Hindlimb muscle (tissue), 1 donor: Measurements from ENCODE around the gene SLITRK1. TPM values are rescaled to one million over a fixed set of nuclear protein-coding genes. Genes with fewer than 3 reads are reported as not detected.
A peak's percentile ranks its signal among the peaks of the same experiment; 100 is the strongest.

Experiments used
- DNase-seq: peaks from one replicate; pipeline ENCODE4 v3.0.0-alpha.2; 2013
- polyA plus RNA-seq: library from polyadenylated mRNA; unstranded; fragments of 120-200 nt; gene quantifications from one replicate; pipeline ENCODE4 v1.2.1, GENCODE V29; 2013; ENCODE audit not compliant: insufficient read length

Gene SLITRK1
- polyA plus RNA-seq, 1 donor = 0.10 TPM

GRCh38 chr13:83867708-83868107, 14.6 kb downstream of the SLITRK1 start:
- DNase-seq = no peak

GRCh38 chr13:83865161-83866137, 16.8 kb downstream of the SLITRK1 start:
- DNase-seq = no peak

GRCh38 chr13:83853771-83854170, 28.5 kb downstream of the SLITRK1 start:
- DNase-seq = no peak

GRCh38 chr13:83845106-83845505, 37.2 kb downstream of the SLITRK1 start:
- no peak for DNase-seq

GRCh38 chr13:83839146-83839545, 43.1 kb downstream of the SLITRK1 start:
- DNase-seq = no peak

GRCh38 chr13:83831796-83832195, 50.5 kb downstream of the SLITRK1 start:
- no peak for DNase-seq

GRCh38 chr13:83829810-83830209, 52.5 kb downstream of the SLITRK1 start:
- DNase-seq = peak; percentile 71

GRCh38 chr13:83827338-83827737, 54.9 kb downstream of the SLITRK1 start:
- DNase-seq = no peak
